A172 (cell line): ENCODE results near the gene HSPA9. TPM values are rescaled to one million over a fixed set of nuclear protein-coding genes. Genes with fewer than 3 reads are reported as not detected.

ENCODE experiments used
- DNase-seq: peaks from one replicate; pipeline ENCODE4 v3.0.0-alpha.2; 2015; ENCODE audit warnings: low spot score
- total RNA-seq: library from RNA; depleted of rRNA; stranded (reverse); fragments of >200 nt; shearing (Covaris generic); gene quantifications from 2 replicates; pipeline ENCODE4 v1.2.3, GENCODE V29; 2014; rRNA removed

Gene HSPA9
- 605 and 654 TPM in 2 replicates for total RNA-seq

- peak; percentile 100 for DNase-seq
Measured at GRCh38 chr5:138575194-138576015, at the start of gene HSPA9. Gene HSPA9 (minus strand): TSS chr5:138575401. CDS start chr5:138575318, 83 bp downstream.

GRCh38 chr5:138623053-138623452 is 47.9 kb upstream of the HSPA9 start:
- DNase-seq: no peak

GRCh38 chr5:138622051-138622450 is 46.9 kb upstream of the HSPA9 start:
- no peak for DNase-seq

DNA sequence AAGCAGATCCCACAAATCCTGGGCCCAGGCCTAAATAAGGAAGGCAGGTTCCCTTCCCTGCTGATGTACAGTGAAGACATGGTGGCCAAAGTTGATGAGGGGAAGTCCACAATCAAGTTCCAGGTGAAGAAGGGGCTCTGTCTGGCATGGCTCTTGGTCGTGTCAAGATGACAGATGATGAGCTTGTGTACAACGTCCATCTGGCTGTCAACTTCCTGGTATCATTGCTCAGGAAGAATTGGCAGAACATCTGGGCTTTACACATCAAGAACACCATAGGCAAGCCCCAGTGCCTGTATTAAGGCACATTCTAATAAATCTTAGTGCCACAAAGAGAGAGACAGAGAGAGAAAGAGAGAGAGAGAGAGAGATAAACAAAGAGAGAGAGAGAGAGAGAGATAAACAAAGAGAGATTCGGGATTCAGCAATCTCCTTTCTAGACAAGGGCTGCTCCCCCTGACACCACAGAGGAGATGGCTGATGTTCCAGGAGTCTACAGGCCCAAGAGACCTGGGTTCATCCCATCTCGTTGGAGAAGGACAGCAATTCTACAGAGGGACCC is 45.5 kb upstream of the HSPA9 start:
- no peak for DNase-seq

- no peak for DNase-seq
Measured at GRCh38 chr5:138616508-138616907, 41.3 kb upstream of the HSPA9 start.

DNA sequence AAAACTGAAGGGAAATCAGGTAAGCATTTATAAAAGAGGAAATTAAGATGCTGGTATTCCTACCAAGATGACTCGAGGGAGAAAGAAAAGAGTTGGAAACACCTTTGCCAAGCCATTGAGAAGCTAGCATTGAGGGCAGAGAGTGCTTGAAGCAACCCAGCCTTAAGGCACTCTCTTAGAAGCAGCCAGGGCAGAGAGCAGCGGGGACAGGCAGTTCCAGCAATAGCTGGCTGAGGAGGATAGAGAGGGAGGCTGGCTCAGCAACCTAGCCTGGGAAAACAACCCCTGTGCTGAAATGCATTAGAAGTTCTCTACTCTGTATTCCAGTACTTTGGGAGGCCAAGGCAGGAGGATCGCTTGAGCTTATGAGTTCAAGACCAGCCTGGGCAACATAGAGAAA is 40.3 kb upstream of the HSPA9 start:
- no peak for DNase-seq

DNA sequence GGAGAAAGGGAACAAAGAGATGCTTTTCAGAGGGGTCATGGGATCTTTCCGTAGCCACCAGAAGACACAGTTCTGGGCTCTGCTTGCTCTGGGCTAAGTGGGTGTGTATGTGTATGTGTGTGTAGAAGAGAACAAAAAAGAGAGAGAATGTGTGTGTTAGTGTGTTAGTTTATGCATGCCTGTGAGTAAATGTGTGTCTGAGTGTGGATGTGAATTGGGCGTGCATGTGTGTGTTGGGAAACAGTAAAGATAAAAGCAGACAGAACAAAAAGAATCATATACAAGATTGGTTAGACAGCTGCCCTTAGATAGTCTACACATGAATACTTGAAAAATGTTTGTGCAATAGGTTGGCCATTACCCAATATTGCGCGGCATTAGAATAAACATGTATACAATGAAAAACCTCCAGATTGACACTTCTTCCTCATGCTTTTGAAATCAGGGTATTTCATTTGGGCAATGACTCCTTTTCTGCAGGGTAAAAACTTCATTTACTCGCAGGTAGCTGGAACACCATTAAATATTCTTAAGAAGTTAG is 36.5 kb upstream of the HSPA9 start:
- DNase-seq: no peak

- no peak for DNase-seq
Measured at GRCh38 chr5:138610918-138611677, 35.9 kb upstream of the HSPA9 start.

GRCh38 chr5:138610415-138610917 is 35.3 kb upstream of the HSPA9 start:
- DNase-seq: no peak

DNA sequence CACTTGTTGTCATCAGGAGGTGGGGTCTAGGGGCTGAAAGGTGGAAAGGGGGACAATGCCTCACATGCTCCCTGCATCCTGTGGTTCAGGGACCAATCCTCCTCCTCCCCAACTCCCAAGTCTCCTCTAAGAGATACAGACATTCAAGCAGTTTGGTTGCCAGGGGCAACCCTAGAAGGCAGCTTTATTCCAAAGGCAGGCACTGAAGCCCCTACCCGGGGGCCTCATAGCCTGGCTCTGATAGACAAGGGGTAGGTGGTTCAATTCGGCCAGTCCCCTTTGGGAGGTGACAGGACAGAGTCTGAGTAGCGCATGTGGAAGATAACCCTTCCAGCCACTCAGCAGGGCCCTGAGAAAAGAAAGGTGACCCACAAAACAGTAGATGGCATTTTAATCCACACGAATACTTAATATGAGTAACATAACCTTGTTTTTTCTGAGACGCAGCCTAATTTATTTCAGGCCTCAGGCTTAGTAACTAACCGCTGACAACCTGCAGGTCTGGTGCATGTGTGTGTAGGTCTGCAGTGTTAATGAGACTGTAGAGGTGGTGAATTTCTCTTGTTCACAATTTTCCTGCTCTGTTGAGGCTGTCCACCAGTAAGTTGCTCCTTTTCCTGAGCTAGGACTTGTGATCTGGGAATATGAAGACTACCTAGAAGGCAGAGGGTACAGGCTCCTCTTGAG is 31.3 kb upstream of the HSPA9 start:
- DNase-seq: no peak

DNA sequence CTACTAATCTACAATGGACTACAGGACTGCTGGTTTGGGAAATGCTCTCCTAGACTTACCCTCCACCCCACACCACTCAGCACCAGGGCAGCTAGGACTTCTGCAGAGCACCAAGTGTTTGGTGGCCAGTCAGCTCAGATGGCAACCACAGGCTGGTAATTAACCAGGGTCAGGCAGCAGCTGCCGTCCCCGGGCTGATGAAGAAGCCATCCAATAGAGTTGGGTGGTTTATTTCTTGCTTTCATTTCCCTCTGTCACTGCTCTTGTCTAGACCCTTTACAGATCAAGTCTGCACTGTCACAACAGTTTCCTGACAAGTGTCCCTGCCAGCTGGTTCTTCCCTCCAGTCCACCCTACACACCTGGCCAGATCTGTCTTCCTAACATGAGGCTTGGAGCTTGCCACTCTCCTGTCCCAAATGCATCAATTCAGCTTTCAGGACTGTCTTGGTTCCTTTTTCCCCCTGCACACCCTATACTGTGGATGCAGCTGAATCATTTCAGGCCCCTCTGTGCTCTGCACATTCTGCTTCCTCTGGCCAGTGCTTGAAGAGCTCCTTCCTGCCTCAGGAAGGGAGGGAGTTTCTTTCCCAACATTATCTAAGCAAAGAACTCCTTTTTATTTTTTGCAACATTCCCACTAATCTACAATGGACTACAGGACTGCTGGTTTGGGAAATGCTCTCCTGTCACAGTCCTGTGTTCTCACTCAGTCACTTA is 30.2 kb upstream of the HSPA9 start:
- no peak for DNase-seq

DNA sequence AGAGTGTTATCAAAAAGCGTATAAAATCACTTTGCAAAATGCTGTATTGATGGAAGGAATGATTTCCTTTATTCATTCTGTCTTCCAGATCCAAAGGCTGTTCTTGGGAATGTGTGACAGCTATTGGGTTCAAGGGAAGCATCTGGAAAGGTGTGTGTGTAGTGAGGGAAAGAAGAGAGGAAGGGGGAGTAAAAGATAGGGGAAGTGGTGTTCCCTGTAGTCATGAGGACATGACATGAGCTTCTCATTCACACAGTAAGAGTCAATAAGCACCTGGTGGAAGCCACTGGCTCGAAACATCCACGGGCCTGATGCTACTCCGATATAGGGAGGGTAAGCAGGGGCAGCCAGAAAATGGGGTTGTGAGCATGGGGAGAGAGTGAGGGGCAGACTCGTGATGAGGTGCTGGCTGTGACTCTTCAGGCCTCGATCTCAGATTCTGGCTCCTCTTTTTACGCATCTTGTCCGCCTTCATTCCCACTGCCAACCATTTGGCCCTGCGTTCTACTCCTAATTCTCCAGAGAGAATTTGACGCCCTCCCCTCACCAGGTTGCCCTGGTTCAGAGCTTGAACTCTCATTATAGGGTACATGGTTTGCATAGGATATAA is 29.1 kb upstream of the HSPA9 start:
- no peak for DNase-seq

- no peak for DNase-seq
Measured at GRCh38 chr5:138603249-138603920, 28.2 kb upstream of the HSPA9 start.

DNA sequence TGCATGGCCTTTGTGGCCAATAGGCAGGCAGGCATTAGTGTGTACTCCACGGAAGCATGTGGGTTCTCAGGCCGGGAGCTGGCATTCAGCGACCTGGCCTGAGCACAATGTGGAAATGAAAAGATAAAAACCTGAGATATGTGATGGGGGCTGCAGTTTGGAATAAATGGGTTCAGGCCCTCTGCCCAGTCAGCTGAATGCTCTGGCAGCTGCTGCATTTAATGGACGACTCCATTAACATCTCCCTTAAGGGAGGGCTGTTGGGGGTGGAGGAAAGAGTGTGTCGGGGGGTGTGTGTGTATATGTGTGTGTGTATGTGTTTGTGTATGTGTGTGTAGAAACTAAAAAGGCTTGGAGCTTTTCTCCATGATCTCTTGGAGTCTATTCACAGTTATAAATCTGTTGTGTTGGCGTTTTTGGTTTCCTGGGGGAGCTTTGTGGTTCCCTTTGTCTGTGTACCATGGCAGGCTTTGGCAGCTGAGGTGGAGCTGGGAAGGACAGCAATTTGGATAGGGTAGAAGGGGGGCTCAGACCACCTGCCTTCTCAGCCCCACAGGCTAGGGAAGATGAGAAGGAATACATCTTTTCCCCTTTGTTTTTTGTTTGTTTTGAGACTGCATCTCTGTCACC is 27.3 kb upstream of the HSPA9 start:
- no peak for DNase-seq

DNA sequence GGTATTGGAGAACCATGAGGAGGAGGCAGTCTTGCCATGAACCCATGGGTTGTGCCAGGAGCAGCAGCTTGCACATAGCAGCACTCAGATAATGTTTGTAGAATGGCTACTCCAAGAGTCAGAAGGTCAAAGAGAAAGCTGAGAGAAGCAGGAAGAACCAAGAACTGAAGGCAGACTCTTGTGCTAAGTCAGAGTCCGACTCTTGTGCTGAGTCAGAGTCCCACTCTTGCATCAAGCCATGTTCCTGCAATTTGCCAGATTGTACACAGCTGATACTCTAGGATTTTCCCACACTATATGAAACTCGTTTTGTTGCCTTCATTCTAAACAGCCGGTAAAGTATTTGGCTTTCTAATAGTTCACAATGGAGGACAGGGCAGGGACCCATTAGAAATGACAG is 26.2 kb upstream of the HSPA9 start:
- DNase-seq: peak; percentile 48

DNA sequence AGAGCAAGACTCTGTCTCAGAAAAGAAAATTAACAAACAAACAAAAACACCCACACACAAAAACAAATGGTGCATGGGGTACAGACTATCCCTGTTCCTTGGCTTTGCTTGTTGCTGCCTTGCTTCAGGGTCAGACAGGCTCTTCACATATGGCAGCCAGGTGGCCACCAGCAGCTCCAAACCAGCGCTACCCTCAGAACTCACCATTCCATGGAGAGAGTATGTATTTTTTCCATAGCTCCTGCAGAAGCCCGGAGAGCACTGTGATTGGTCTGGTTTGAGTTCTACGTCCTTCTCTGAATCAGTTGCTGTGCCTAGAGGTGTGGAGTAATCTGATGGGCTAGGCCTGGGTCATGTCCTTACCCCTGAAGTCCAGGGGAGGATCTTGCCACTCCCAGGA is 25.2 kb upstream of the HSPA9 start:
- DNase-seq: no peak

DNA sequence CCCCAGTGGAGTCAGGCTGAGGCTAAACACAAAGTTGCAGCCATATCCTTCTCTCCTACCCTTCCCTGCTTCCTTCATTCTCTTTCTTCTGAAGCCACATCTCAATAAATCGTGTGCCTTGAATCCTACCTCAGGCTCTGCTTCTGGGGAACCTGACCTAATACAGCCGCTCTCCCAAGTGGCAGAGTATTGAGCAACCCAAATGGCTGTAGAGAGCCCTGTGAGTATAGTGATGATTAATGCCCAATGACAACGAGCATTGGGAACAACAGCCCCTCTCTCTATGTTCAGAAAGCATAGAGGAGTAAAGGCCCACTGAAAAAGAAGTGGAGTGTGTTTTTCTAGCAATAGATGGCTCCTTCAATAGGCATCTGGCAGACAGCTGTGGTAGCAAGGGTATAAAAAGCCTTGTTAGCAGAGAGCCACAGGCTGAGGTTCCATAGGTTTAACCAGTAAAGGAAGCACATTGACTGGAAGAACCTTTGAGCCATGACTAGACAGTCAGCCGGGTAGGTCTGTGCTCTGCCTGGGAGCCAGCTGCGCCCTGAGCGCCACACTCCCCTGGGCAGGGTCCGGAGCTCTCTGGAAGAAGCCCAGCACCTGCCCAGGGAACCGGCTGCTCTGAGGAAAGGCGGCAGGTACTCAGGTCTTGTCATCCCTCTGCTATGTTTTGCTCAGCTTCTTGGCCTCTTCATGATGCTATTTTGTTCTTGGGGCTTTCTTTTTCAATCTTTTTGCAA is 22.6 kb upstream of the HSPA9 start:
- no peak for DNase-seq

- no peak for DNase-seq
Measured at GRCh38 chr5:138596105-138596881, 21.1 kb upstream of the HSPA9 start.
